Neuron (in vitro differentiated cells): ENCODE data around the gene ANKRD33B.
"Not testable (repeated sequence)": the region's sequence is repeated elsewhere in the genome, so short reads cannot be mapped to it uniquely, and the experiment has no call there.

Experiments
- H2AFZ ChIP-seq: one replicate; pipeline ENCODE4 v1.6.1; 2013; ENCODE audit warnings: low read depth, mild to moderate bottlenecking, inconsistent platforms, low read length, moderate library complexity
- H3K27me3 ChIP-seq: one replicate; pipeline ENCODE4 v1.6.1; 2013; ENCODE audit warnings: low read length; ENCODE audit not compliant: insufficient read depth
- H3K36me3 ChIP-seq: one replicate; pipeline ENCODE4 v1.6.1; 2013; ENCODE audit warnings: low read length; ENCODE audit not compliant: insufficient read depth
- H3K4me1 ChIP-seq: one replicate; pipeline ENCODE4 v1.6.1; 2013; ENCODE audit warnings: low read length; ENCODE audit not compliant: insufficient read depth
- H3K4me3 ChIP-seq: 2 replicates; pipeline ENCODE4 v1.5.1; 2013; ENCODE audit warnings: mild to moderate bottlenecking, low read length, moderate library complexity
- H3K9me3 ChIP-seq: one replicate; pipeline ENCODE4 v1.6.1; 2013; ENCODE audit warnings: low read length

The ANKRD33B gene

DNA sequence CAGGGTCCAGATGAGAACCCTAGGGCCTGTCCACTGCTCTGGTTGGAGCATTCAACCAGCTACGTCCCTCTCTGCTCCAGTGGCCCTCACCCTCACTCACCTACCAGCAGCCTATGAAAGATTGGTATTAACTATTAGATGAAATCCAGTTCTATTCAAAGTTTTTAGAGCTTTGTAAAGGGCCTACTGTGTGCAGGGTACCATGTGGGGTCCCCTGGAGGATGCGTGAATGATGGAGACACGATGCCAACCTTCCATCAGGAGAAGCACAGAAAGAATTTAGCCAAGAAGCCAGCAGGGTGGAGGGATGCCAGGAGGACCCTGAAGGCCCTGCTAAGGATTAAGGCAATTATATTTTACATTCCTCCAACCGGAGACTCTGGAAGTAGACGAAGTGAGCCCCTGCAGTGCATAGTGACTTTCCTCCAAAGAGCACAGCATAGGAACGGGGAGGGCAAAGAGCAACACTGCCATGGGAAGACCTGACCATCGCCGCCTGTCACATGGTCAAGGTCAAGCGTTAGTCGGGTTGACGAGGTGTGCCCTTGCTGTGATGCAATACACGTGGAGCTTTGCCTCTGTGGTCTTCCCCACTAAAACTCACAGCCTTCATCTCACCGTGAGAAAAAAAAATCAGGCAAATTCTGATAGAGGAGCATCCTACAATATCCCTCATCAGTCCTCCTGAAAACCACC lies 22.8 kb upstream of the ANKRD33B start:
- Histone ChIP-seq H3K4me3 (no peak overlapping the region), H3K27me3 (peaks cover 17% of the 10 kb centered on the region), H3K9me3 (no peaks in the 10 kb centered on the region), H3K36me3 (no peaks in the 10 kb centered on the region), H2AFZ (no peak overlapping the region), H3K4me1 (no peaks in the 10 kb centered on the region)

DNA sequence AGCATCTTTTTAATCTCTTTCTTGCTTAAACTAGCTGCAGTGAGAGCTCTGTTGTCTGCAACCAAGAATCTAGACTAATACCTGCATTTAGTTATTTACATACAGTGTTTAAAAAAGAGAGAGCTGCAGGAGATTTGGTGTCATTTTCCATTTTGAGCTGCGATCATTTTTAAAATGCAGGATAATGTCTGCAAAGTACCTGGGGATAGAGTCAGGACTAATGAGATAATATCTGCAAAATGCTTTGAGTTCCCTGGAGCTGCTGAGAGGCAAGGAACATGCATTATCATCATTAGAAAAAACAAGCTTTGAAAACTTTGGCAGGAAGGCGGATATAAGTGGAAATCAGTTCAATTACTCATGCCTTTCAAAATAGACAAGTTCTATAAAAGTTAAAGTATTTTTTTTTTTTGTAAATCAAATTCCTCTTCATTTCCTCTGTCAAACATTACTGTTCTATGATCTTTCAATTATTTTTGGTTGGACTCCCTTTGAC lies 21.8 kb upstream of the ANKRD33B start:
- H3K36me3 ChIP-seq: no peaks in the 10 kb centered on the region
- H3K9me3 ChIP-seq: no peaks in the 10 kb centered on the region
- H3K4me3 ChIP-seq: no peak overlapping the region
- no peak overlapping the region for H2AFZ ChIP-seq
- no peaks in the 10 kb centered on the region for H3K4me1 ChIP-seq
- H3K27me3 ChIP-seq: peaks cover 21% of the 10 kb centered on the region

DNA sequence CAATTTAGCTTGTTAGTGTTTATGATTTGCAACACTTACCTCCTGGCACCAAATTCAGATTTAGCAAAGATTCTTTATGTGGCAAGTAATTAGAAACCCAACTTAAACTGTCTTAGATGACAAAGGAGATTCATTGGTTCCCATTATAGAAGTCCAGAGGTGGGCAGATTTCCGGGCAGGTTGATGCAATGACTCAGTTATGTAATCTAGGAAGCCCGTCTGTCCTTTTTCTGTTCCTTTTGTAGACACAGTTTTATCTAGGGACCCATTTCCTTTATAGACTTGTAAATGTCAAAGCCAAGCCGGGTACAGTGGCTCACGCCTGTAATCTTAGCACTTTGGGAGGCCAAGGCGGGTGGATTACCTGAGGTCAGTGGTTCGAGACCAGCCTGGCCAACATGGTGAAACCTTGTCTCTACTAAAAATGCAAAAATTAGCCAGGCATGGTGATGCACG lies 20.3 kb upstream of the ANKRD33B start:
- no peak overlapping the region for H3K4me3 ChIP-seq
- no peaks in the 10 kb centered on the region for H3K4me1 ChIP-seq
- H3K9me3 ChIP-seq: no peaks in the 10 kb centered on the region
- H2AFZ ChIP-seq: no peak overlapping the region
- peaks cover 12% of the 10 kb centered on the region for H3K27me3 ChIP-seq
- no peaks in the 10 kb centered on the region for H3K36me3 ChIP-seq

DNA sequence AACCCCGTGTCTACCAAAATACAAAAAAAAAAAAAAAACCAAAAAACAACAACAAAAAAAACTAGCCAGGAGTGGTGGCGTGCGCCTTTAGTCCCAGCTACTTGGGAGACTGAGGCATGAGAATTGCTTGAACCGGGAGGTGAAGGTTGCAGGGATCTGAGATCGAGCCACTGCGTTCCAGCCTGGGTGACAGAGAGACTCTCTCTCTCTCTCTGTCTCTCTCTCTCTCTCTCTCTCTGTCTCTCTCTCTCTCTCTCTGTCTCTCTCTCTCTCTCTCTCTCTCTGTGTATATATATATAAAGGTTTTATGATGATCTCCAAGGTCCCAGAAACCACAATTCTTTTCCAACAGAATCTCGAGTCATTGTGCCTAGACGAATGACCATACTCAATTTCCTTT lies 18.8 kb upstream of the ANKRD33B start:
- no peaks in the 10 kb centered on the region for H3K9me3 ChIP-seq
- H3K36me3 ChIP-seq: no peaks in the 10 kb centered on the region
- H2AFZ ChIP-seq: no peak overlapping the region
- no peak overlapping the region for H3K4me3 ChIP-seq
- peaks cover 5% of the 10 kb centered on the region for H3K27me3 ChIP-seq
- H3K4me1 ChIP-seq: no peaks in the 10 kb centered on the region

DNA sequence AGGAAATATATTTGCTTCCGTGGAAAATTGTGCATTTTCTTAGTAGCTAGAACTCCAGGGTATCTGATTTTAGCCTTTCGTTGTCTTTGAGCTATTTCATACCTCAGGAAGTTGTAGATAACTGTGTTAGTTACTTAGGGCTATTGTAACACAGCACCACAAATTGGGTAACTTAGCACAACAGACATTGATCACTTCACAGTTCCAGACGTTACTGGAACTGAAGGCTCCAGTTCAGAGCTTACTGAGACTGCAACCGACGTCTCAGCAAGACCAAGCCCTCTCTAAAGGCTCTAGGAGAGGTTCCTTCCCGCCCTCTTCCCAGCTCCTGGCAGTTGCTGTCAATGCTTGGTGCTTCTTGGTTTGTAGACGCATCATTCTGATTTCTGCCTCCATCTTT lies 17.7 kb upstream of the ANKRD33B start:
- Histone ChIP-seq H2AFZ (no peak overlapping the region), H3K36me3 (no peaks in the 10 kb centered on the region), H3K9me3 (no peaks in the 10 kb centered on the region), H3K4me3 (no peak overlapping the region), H3K4me1 (peaks cover under 1% of the 10 kb centered on the region), H3K27me3 (peaks cover 5% of the 10 kb centered on the region)

DNA sequence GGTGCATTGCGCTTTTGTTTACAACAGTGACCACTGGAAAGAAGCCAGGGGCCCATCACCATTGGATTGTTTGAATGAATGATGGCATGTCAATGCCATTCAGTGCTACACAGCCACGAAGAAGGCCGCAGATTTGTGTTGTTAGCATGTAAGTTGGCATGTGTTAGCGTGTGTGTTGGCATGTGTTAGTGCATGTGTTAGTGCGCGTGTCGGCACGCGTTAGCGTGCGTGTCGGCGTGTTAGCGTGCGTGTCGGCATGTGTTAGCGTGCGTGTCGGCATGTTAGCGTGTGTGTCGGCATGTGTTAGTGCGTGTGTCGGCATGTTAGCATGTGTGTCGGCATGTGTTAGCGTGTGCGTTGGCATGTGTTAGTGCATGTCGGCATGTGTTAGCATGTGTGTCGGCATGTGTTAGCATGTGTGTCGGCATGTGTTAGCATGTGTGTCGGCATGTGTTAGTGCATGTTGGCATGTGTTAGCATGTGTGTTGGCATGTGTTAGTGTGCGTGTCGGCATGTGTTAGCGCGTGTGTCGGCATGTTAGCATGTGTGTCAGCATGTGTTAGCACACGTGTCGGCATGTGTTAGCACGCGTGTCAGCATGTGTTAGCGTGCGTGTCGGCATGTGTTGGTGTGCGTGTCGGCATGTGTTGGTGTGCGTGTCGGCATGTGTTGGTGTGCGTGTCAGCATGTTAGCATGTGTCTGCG lies 15.3 kb upstream of the ANKRD33B start:
- H3K4me3 ChIP-seq: no peak overlapping the region
- H3K36me3 ChIP-seq: no peaks in the 10 kb centered on the region
- H3K27me3 ChIP-seq: peaks cover 5% of the 10 kb centered on the region
- H3K4me1 ChIP-seq: peaks cover 6% of the 10 kb centered on the region
- no peaks in the 10 kb centered on the region for H3K9me3 ChIP-seq
- no peak overlapping the region for H2AFZ ChIP-seq

DNA sequence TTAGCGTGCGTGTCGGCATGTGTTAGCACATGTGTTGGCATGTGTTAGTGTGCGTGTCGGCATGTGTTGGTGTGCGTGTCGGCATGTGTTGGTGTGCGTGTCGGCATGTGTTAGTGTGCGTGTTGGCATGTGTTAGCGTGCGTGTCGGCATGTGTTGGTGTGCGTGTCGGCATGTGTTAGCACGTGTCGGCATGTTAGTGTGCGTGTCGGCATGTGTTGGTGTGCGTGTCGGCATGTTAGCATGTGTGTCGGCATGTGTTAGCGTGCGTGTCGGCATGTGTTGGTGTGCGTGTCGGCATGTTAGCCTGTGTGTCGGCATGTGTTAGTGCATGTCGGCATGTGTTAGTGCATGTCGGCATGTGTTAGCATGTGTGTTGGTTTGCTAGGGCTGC lies 14.8 kb upstream of the ANKRD33B start:
- H3K27me3 ChIP-seq, H3K4me1 ChIP-seq, H3K9me3 ChIP-seq, H3K36me3 ChIP-seq, H2AFZ ChIP-seq, H3K4me3 ChIP-seq: not testable (repeated sequence)

DNA sequence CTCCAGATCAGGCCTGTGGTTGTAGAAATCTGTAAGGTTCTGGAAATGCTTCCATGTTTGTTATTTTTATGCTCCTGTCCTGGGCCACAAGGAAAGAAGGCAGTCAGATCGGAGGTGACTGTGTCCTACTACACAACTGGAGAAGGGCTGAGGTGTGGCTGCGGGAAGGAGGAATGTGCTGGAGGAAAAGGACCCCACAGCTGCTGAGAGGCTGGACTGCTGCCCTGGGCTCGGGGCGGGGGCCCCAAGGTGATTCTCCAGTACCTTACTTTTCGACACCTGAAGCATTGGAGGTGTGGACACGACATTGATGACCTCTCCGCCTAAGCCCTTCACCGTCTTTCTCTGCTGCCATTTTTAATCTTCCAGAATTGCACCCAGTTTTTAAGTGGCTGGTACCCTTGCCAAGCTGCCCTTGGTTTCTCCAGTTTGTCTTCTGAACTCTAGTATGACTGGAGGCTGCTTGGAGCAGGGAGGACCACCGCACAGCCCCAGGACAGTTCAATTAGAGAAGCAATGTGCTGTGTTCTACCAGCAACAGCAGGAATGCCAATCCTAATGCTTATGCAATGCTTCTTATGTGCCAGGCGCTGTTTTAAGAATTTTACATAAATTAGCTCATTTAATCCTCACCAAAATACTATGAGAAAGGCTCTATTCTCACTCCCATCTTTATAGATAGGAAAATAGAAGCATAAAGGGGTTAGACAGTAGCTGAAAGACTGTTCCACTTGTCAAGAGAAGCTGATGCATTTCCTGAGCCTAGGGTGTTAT lies 13.5 kb upstream of the ANKRD33B start:
- Histone ChIP-seq H2AFZ (no peak overlapping the region), H3K4me1 (peaks cover 6% of the 10 kb centered on the region), H3K4me3 (no peak overlapping the region), H3K36me3 (no peaks in the 10 kb centered on the region), H3K9me3 (no peaks in the 10 kb centered on the region), H3K27me3 (peaks cover 6% of the 10 kb centered on the region)

DNA sequence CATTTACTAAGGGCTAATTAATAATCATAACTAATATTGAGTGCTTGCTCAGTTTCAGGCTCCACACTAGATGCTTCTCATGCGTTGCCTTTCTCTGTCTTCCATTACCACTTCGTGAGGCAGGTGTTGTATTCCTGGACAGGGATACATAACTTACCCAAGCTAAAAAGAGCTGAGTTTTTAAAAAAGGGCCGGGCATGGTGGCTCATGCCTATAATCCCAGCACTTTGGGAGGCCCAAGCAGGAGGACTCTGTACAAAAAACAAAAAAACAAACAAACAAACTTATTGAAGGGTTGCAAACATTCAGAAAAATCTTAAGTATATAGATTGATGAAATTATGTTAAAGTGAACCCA lies 12.1 kb upstream of the ANKRD33B start:
- H3K4me3 ChIP-seq: no peak overlapping the region
- H3K9me3 ChIP-seq: no peaks in the 10 kb centered on the region
- peaks cover 8% of the 10 kb centered on the region for H3K27me3 ChIP-seq
- H2AFZ ChIP-seq: no peak overlapping the region
- H3K4me1 ChIP-seq: peaks cover 6% of the 10 kb centered on the region
- H3K36me3 ChIP-seq: no peaks in the 10 kb centered on the region

DNA sequence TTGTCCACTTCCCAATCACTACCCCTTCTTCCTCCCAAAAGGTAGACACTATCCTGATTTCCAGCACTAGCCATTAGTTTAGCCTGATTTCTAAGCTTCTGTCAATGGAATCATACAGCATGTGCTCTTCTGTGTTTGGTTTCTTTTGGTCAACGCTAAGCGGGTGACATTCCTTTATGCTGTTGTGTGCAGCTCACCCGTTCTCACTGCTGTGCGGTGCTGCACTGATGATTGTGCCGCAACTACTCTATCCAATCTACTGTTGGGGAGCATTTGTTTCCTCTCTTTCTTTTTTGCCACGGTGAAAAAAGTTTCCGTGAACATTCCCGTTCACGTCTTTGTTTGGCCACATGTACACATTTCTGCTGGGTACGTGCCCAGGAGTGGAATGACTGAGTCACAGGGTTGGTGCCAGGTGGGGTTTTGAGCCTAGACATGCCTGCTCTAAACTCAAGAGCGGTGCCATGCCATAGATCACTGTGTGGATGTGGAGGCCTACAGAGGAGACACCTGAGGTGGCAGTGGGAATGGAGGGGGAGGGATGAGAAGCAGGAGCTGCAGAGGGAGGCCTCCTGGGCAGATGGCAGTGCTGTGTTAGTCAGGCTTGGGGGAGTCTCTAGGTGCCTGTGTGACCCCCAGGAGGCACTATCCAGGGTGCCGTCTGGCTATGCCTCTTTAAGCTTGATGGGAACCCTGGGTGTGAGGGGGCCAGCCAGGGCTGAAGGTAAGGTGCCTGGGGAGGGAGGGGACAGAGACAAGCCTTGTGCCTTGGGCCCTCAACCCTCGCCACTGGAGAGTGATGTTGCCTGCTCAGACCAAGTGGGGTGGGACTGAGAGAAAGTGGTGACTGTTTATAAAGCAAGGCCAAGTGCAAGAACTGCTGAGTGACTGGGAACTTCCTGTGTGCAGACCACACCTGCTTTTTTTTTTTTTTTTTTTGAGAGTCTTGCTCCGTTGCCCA lies 11.4 kb upstream of the ANKRD33B start:
- Histone ChIP-seq H3K27me3 (peaks cover 12% of the 10 kb centered on the region), H2AFZ (no peak overlapping the region), H3K4me3 (no peak overlapping the region), H3K4me1 (peaks cover 9% of the 10 kb centered on the region), H3K9me3 (no peaks in the 10 kb centered on the region), H3K36me3 (no peaks in the 10 kb centered on the region)

DNA sequence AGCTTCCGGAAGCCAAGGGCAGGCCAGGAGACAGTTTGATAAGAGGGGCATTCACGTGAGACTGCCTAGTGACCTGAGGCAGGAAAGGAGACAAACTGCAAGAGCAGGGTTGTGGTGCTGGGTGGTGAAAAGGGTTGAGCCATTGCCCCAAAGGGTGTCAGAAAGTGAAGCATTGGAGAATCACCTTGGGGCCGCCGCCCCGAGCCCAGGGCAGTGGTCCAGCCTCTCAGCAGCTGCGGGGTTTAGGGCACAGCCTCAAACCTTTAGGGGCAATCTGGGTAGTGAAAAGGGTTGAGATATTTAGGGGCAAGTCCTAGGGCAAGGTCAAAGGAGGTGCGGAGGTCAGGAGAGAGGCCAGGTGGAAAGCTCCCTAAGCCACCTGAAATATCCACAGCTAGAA lies 10.4 kb upstream of the ANKRD33B start:
- H3K36me3 ChIP-seq: no peaks in the 10 kb centered on the region
- H3K9me3 ChIP-seq: no peaks in the 10 kb centered on the region
- no peak overlapping the region for H2AFZ ChIP-seq
- H3K27me3 ChIP-seq: peaks cover 12% of the 10 kb centered on the region
- no peak overlapping the region for H3K4me3 ChIP-seq
- H3K4me1 ChIP-seq: peaks cover 11% of the 10 kb centered on the region

DNA sequence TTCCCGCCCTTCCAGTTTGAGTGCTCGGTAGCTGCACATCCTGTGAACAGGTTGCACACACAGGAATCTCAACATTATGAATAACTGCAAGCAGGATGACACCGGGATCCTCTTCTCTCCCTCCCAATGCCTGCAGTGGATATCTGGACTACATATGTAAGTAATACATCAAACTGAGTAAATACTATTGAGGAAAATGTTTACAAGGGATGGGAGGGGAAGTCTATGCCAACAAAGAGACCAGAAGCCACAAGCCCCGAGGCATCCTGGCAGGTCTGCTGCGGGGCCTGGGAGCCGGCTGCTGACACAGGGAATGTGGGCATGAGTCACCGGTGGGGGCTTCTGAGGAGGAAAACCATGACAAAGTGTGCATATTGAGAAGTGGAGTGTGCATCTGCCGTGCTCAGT lies 8.6 kb upstream of the ANKRD33B start:
- H2AFZ ChIP-seq: no peak overlapping the region

More for the DNA sequence above, 8.6 kb upstream of the ANKRD33B start:
- Histone ChIP-seq H3K9me3 (no peaks in the 10 kb centered on the region), H3K4me3 (no peak overlapping the region), H3K4me1 (peaks cover 11% of the 10 kb centered on the region), H3K27me3 (peaks cover 22% of the 10 kb centered on the region), H3K36me3 (no peaks in the 10 kb centered on the region)
